GM21825 (cell line): ENCODE results near the gene CDC26.

Experiments used
- ATAC-seq: cut with Tn5 transposase; IDR thresholded peaks from one replicate; pipeline ENCODE4 v1.9.1; 2021; ENCODE audit warnings: mild to moderate bottlenecking, moderate library complexity; ENCODE audit not compliant: unreplicated experiment

The CDC26 gene

GRCh38 chr9:113275157-113276131 is at the start of gene CDC26, which contains the start of gene PRPF4:
TSS of gene CDC26 (minus strand) at chr9:113275572. CDS start at chr9:113272507, 3,065 bp downstream.
TSS of gene PRPF4 (plus strand) at chr9:113275658. CDS start at chr9:113275744, 86 bp downstream.
- peak; percentile 97 for ATAC-seq

GRCh38 chr9:113322671-113323070 is 47.3 kb upstream of the CDC26 start:
- no peak for ATAC-seq

DNA sequence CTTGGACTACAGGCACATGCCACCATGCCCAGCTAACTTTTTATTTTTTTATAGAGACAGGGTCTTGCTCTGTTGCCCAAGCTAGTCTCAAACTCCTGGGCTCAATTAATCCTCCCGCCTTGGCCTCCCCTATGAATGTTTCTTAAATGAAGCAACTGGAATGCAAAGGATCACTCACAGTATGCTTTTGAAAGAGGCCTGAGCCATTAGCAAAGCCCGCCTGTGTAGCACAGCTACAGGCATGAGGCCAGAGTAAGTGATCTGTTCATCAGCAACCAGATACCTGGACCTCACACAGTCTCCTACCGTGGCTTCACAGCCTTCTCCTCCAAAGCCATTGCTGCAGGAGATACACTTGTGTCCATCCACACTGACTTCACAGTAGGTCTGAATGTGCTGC is 44.7 kb upstream of the CDC26 start:
- ATAC-seq: no peak

DNA sequence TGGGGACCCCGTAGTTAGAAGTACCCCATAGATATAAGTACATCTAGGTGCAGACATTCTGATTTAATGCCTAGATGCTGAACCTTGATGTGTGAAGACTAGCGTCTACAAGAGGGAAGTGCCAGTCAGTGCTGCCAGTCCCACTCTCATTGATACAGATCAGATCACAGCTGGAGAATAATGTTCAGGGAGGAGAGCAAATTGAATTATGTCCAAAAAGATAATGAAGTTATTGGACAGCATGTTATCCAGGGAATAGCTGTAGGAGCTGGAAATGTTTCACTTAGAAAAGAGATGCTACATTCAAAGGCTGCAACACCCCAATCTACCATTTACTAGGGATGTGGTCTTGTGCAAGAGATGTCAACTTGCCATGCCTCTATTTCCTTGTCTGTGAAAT is 43.7 kb upstream of the CDC26 start:
- no peak for ATAC-seq

GRCh38 chr9:113317777-113318176 is 42.4 kb upstream of the CDC26 start:
- ATAC-seq: no peak

DNA sequence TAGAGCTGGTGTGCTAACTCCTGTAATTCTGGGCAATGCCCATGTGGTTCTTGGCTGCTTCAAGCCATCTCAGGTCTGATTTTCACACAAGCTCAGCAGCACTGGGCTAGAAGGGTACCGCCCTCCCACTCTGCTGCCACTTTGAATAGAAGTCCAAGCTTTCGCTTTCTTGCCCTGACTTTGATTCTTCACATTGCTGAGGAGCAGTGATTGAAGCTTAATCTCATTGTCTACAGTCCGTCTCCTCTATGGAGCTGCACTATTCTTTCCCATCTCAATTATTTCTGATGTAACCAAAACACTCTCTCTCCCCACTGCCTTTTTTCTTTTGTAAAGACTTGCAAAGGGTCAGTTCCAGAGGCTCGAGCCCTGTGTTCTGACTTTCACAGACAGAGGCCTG is 40.7 kb upstream of the CDC26 start:
- ATAC-seq: no peak

- ATAC-seq: no peak
These were observed 39.9 kb upstream of the CDC26 start for GRCh38 chr9:113315231-113315630.

DNA sequence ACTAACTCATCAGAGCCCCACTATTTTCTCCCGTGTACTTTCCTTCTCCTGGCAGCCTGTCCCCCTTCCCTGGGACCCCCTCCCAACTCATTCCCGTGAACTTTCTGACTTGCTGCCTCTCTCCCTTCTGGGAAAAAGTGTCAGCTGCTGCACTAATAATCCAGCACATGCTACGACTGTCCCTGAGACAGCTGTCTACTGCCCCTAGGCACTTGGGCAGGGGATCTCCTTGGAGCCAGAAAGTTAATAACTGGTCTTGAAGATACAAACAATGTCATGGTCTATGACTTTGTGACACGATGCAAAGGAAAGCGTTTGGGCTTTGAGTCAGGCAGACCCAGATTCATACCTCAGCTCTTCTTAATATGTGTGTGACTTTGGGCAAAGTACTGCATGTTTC is 37.9 kb upstream of the CDC26 start:
- no peak for ATAC-seq

DNA sequence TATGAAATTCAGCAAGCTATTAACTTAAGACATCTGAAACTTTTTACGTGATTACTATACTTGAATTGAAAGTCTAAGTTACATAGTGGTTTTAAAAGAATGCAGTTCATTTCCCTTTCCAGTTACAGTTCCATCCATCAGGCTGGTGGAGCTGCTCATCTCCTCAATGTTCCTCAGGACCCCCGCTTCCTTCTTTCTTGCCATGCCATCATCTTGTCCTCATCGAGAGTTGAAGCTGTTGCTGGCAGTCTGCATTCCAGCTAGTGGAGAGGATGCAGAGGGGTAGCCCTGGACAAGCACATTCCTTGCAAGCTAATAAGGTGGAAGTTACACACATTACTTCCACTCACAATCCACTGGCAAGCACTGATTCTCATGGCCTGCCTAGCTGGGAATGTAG is 36.6 kb upstream of the CDC26 start:
- no peak for ATAC-seq

GRCh38 chr9:113310538-113310937 is 35.2 kb upstream of the CDC26 start:
- no peak for ATAC-seq

DNA sequence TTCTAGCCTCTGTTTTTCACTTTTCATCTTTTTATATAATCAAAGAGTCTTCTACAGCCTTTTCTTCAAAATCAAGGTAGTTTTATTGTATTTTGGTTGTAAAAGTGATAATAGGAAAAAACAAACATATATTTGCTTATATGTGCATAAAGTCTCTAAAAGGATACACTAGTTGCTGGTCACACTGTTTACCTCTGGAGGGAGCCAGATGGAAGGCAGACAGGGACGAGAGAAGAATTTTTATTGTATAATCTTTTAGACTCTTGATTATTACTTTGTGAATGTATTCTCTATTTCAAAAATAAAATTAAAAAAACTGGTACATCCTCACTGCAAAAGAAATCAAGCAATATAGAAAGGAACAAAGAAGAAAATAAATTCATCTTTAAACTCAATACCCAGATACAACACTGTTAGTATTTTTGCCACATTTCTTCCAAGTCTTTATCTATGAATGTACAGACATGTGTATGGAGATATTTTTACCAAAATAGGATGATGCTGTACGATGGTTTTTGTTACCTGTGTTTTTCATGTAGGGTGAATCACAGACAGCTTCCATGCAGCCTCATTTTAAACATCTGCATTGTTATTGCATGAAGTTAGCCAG is 33.9 kb upstream of the CDC26 start:
- ATAC-seq: no peak

GRCh38 chr9:113307396-113307975 is 32.1 kb upstream of the CDC26 start:
- ATAC-seq: no peak

DNA sequence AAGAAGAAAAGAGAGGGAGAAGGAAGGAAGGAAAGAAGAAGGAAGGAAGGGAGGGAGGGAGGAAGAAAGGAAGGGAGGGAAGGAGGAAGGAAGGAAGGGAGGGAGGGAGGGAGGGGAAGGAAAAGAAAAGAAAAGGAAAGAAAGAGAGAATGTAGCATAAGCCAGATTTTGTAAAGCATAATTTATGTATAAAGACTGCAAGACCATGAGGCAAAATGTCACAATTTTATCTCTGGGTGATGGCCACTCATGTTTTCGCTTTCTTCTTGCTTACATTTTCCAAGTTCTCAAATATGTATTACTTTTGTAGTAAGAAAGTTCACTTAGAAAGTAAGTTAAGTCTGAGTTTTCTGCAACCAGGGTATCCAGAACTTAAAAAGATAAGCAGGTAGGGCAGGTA is 31.2 kb upstream of the CDC26 start:
- no peak for ATAC-seq

DNA sequence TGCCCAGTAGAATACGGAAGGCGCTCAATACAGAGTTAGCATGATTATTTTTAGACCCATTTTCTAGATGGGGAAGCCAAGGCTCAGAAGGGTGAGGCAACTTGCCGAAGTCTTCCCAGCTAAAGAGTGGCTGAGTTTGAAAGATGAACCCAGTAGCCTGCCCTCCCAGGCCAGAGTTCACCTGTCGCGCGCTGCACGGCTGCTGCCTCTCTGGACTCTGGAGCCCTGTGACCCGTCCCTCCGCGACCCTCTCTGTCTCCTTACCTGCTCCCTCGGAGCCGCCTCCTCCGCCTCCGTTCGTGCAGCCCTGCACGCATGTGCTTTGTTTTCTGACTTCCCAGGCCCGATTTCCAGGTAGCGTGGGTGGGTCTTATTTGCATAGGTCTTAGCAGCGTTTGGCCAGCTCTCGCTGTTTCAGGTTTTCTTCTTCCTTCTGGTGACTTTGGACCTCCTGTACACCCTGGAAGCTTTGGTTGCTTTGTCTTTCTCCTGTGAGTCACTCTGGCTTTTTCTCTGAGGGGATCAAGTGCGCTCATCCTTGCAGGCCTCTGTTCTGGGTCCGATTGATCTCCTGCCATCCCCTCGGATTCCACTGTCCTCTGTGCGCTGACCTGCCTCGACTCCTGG is 27.5 kb upstream of the CDC26 start, which contains the start of gene RNF183:
TSS of gene RNF183 (minus strand) at position 585 of the 627 bp plus-strand sequence. CDS start 5,192 bp downstream, outside the sequence.
- ATAC-seq: no peak

DNA sequence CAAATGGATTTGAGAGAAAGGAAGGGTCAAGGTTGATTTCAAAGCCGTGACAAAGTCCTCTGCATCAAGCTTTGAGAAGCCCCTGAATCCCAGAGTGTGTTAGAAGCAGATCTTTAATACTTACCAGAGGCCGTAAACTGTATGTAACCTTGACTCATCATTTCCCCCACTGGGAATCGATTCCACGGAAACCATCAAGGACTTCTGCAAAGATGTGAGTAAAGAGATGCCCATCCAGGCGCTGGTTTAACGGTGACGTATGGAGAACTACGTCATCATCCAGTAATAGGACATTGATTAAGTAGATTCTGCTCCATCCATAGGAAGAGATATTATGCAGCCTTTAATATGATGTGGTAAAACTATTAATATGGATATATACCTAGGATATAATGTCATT is 26.2 kb upstream of the CDC26 start:
- no peak for ATAC-seq

DNA sequence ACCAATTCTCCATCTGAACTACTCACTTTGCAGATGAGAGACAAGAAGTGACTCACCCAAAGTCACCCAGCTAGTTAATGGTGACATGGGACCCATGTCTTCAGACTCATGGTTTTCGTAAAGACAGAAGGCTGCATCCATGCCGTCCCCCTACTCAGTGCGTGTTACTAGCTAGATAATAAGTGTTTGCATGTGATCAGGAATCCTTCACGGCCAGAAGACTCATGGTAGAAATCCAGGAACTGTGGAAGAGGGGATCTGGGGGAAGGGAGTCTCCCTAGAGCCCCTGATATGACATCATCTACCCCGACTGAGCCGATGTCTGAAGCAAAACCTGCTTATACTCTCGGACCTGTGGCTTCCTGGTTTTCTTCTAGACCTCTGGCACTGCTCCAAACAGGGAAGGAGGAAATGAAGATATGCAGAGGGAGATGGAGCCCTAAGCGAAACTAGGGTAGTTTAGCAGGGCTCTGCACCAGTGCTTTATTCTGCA is 24.5 kb upstream of the CDC26 start:
- no peak for ATAC-seq

DNA sequence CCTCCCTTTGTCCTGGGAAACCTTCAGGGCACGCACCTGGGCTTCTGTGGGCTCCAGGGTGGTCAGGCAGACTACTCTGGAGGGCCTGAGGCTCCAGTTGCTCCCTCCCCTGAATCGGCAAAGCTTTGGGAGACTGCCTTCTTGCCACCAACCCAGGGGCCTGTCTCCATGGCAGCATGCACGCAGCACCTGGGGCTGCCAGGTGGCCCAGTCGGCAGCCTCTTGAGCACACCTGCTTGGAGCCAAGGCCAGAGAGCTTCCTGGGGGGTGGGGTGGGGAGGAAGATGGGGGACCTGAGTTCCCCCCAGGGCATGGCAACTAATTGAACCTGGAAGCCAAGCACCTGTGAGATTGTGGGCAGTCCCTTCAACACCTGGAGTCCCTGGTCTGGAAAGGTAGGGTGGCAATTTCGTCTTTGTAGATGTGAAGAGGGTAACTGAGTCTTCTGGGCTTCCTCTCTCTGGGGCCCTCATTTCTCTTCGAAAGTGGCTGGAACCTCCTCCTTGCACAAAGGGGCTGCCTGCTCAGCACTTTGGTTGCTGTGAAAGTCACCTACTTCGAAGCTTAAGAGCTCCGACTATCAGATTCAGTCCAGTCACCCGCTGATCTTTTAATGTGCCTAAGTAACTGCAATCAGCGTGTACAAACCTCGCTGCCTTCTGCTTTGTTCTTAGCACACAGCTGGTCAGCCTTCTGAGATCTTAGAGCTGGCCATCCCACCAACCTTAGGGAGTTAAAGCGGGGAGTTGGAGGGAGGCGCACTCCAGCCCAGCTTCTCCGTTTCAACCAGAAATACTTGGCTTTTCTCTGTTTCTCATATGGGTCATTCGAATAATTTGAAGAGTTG is 23.8 kb upstream of the CDC26 start:
- no peak for ATAC-seq

DNA sequence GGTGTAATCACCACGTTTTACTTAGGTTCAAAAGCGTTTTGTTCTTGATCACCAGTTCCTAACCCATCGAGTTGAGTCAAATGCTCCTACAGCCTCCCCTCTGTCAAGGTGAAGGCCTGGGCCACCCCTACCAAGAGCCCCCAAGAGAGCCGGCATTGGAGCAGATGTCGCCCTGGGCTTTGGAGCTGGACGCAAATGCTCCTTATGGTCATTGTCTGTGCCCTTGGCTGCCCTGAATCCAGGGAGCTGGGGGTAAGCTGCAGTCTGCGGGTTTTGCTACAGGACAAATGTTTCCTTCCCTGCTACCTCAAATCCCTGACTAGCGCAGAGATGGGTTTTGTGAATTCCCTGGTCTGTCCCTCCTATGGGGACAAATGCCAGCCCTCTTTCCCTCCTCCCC is 22.9 kb upstream of the CDC26 start:
- no peak for ATAC-seq

- no peak for ATAC-seq
These were observed 21.6 kb upstream of the CDC26 start for GRCh38 chr9:113296796-113297558.
